Measurements from ENCODE around the gene FKBP1A. TPM values are rescaled to one million over a fixed set of nuclear protein-coding genes. Genes with fewer than 3 reads are reported as not detected.

Gene FKBP1A
- polyA plus RNA-seq, 1 of the 3 experiments (the other 2 are of a cell fraction): 362 TPM

DNA sequence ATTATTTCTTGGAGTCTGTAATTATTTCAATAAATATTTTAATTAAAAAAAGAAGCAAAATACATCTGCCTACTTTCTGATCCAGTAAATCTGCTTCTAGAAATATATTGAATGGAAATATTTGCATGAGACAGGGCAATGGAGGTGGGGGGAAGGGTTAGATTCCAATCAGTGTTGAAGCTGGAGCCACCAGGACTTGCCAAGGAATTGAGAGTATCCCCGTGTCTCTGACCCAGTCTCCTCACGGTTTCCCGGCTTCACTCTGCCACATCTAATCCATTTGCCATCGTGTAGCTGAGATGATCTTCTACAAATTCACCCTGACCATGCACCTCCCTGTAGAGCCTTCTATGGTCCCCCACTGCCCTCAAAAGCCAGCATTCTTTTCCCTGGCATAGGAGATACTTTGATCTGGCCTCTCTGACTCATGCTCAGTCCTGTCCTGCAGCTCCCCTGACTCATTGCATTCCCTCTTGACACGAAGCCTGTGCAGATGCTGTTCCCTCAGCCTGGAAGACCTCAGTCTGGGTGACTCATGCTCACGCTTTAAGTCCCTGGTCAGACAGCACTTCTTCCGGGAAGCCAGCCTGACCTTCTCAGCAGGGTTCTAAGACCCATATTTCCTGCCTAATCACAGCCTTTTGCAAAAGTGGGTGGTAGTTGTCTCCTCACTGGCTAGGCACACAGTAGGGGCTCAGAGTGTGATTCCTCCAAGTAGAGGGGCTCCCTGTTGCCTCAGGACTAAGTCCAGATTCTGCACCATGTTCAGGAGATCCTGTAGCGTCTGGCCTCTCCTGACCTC is 23.0 kb upstream of the FKBP1A start:
- H3K27ac ChIP-seq (ENCODE audit: low read depth in 2 of 2, low read length in 1 of 2): peak overlapping the region; percentile 17 to 75; a peak in 3 of 4 replicates
- no peaks in the 10 kb centered on the region for H3K9me2 ChIP-seq
- WGBS (ENCODE audit: low lambda C conversion rate): 22% methylated on average over 8 of the region's 8 CpGs
- POLR2A ChIA-PET: no interaction called here
- no peak for DNase-seq
- no peak overlapping the region for H3K4me2 ChIP-seq
- CTCF ChIA-PET: no interaction called here
- no peaks in the 10 kb centered on the region for H3K27me3 ChIP-seq (ENCODE audit: insufficient read depth)
- H3K4me3 ChIP-seq (ENCODE audit: low read depth in 2 of 2, low read length in 1 of 2): no peak overlapping the region
- H3K36me3 ChIP-seq (replicated peaks in 1 of 2; ENCODE audit: control insufficient read depth in 1 of 2, insufficient read depth in 2 of 2, low read length in 1 of 2): no peaks in the 10 kb centered on the region
- no peak overlapping the region; the same call in 1 of the 2 replicates for H3K9ac ChIP-seq
- peak overlapping the region; percentile 29; the same call in 1 of the 2 replicates for H2AFZ ChIP-seq (ENCODE audit: low read depth)
- no peaks in the 10 kb centered on the region for H3K79me2 ChIP-seq (ENCODE audit: insufficient read depth)
- H3K9me3 ChIP-seq: 0 out of 2 replicates have a peak, but pooled peaks cover 6% of the 10 kb centered on the region
- no peaks in the 10 kb centered on the region; a peak in 2 of 4 replicates for H3K4me1 ChIP-seq (ENCODE audit: control insufficient read depth in 1 of 2, insufficient read depth in 2 of 2, low read depth in 1 of 2, low read length in 1 of 2)
- peaks cover 29% of the 10 kb centered on the region for H3F3A ChIP-seq (replicated peaks; ENCODE audit: insufficient read depth)
- H4K20me1 ChIP-seq (ENCODE audit: insufficient read depth): no peaks in the 10 kb centered on the region
- TF ChIP-seq MXI1 (IDR thresholded peaks at IDR 0.05; ENCODE audit: low read depth, low read length) (no peak), TCF12 (IDR thresholded peaks at IDR 0.05) (peak; percentile 98), TEAD4 (IDR thresholded peaks at IDR 0.05; ENCODE audit: borderline replicate concordance, insufficient read depth) (peak; percentile 91), MEF2A (IDR thresholded peaks at IDR 0.05; ENCODE audit: borderline replicate concordance, low read depth) (no peak), RCOR1 (IDR thresholded peaks at IDR 0.05; ENCODE audit: low read length) (peak; percentile 38; the same call in 1 of the 2 replicates), RFX5 (IDR thresholded peaks at IDR 0.05; ENCODE audit: low read length) (no peak), EP300 (IDR thresholded peaks at IDR 0.05; ENCODE audit: borderline replicate concordance in 1 of 2, low read depth in 1 of 2, low read length in 1 of 2) (peak in 1 of 2 experiments; percentile 95; a peak in 2 of 4 replicates), JUND (IDR thresholded peaks at IDR 0.05) (peak; percentile 100), NRF1 (IDR thresholded peaks at IDR 0.05; ENCODE audit: low read depth, low read length) (no peak), SIN3A (IDR thresholded peaks at IDR 0.05; ENCODE audit: borderline replicate concordance, low read depth, low read length) (peak; percentile 88), ELF1 (IDR thresholded peaks at IDR 0.05) (peak; percentile 83), FOXM1 (IDR thresholded peaks at IDR 0.05; ENCODE audit: low read depth) (peak; percentile 70; the same call in 1 of the 2 replicates), TAF1 (IDR thresholded peaks at IDR 0.05; ENCODE audit: borderline replicate concordance, low read depth, low read length) (no peak), SMC3 (IDR thresholded peaks at IDR 0.05; ENCODE audit: low read depth, low read length) (no peak), POLR2AphosphoS5 (IDR thresholded peaks at IDR 0.05; ENCODE audit: low read depth, low read length) (peak; percentile 90), FOXJ3 (CRISPR knock-in tag; IDR thresholded peaks at IDR 0.05) (no peak), RAD21 (IDR thresholded peaks at IDR 0.05; ENCODE audit: low read length) (no peak), YY1 (IDR thresholded peaks at IDR 0.05; ENCODE audit: low read depth) (no peak), GABPA (IDR thresholded peaks at IDR 0.05; ENCODE audit: low read depth) (peak; percentile 53; the same call in 1 of the 2 replicates)
- TF ChIP-seq, protein P1, sequence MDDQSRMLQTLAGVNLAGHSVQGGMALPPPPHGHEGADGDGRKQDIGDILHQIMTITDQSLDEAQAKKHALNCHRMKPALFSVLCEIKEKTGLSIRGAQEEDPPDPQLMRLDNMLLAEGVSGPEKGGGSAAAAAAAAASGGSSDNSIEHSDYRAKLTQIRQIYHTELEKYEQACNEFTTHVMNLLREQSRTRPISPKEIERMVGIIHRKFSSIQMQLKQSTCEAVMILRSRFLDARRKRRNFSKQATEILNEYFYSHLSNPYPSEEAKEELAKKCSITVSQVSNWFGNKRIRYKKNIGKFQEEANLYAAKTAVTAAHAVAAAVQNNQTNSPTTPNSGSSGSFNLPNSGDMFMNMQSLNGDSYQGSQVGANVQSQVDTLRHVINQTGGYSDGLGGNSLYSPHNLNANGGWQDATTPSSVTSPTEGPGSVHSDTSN (IDR thresholded peaks at IDR 0.05): peak; percentile 92
- TF ChIP-seq, protein P2, sequence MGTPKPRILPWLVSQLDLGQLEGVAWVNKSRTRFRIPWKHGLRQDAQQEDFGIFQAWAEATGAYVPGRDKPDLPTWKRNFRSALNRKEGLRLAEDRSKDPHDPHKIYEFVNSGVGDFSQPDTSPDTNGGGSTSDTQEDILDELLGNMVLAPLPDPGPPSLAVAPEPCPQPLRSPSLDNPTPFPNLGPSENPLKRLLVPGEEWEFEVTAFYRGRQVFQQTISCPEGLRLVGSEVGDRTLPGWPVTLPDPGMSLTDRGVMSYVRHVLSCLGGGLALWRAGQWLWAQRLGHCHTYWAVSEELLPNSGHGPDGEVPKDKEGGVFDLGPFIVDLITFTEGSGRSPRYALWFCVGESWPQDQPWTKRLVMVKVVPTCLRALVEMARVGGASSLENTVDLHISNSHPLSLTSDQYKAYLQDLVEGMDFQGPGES (IDR thresholded peaks at IDR 0.05; ENCODE audit: low read depth, low read length): no peak
- TF ChIP-seq, protein P3, sequence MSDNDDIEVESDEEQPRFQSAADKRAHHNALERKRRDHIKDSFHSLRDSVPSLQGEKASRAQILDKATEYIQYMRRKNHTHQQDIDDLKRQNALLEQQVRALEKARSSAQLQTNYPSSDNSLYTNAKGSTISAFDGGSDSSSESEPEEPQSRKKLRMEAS (IDR thresholded peaks at IDR 0.05; ENCODE audit: low read depth): peak; percentile 92
- TF ChIP-seq, protein P4, sequence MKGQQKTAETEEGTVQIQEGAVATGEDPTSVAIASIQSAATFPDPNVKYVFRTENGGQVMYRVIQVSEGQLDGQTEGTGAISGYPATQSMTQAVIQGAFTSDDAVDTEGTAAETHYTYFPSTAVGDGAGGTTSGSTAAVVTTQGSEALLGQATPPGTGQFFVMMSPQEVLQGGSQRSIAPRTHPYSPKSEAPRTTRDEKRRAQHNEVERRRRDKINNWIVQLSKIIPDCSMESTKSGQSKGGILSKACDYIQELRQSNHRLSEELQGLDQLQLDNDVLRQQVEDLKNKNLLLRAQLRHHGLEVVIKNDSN (IDR thresholded peaks at IDR 0.05; ENCODE audit: borderline replicate concordance, low read depth): peak; percentile 55
- TF ChIP-seq, protein P5, sequence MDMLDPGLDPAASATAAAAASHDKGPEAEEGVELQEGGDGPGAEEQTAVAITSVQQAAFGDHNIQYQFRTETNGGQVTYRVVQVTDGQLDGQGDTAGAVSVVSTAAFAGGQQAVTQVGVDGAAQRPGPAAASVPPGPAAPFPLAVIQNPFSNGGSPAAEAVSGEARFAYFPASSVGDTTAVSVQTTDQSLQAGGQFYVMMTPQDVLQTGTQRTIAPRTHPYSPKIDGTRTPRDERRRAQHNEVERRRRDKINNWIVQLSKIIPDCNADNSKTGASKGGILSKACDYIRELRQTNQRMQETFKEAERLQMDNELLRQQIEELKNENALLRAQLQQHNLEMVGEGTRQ (IDR thresholded peaks at IDR 0.05; ENCODE audit: borderline replicate concordance, low read depth, low read length): no peak
- TF ChIP-seq, protein P6, sequence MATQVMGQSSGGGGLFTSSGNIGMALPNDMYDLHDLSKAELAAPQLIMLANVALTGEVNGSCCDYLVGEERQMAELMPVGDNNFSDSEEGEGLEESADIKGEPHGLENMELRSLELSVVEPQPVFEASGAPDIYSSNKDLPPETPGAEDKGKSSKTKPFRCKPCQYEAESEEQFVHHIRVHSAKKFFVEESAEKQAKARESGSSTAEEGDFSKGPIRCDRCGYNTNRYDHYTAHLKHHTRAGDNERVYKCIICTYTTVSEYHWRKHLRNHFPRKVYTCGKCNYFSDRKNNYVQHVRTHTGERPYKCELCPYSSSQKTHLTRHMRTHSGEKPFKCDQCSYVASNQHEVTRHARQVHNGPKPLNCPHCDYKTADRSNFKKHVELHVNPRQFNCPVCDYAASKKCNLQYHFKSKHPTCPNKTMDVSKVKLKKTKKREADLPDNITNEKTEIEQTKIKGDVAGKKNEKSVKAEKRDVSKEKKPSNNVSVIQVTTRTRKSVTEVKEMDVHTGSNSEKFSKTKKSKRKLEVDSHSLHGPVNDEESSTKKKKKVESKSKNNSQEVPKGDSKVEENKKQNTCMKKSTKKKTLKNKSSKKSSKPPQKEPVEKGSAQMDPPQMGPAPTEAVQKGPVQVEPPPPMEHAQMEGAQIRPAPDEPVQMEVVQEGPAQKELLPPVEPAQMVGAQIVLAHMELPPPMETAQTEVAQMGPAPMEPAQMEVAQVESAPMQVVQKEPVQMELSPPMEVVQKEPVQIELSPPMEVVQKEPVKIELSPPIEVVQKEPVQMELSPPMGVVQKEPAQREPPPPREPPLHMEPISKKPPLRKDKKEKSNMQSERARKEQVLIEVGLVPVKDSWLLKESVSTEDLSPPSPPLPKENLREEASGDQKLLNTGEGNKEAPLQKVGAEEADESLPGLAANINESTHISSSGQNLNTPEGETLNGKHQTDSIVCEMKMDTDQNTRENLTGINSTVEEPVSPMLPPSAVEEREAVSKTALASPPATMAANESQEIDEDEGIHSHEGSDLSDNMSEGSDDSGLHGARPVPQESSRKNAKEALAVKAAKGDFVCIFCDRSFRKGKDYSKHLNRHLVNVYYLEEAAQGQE (IDR thresholded peaks at IDR 0.05; ENCODE audit: low read depth, low read length): peak; percentile 53; the same call in 1 of the 2 replicates

Data from SK-N-SH (cell line).